ENCODE measurements around the gene RBBP8NL.
"Not testable (repeated sequence)": the region's sequence is repeated elsewhere in the genome, so short reads cannot be mapped to it uniquely, and the experiment has no call there.

RBBP8NL gene

GRCh38 chr20:62445553-62446340 lies 18.4 kb upstream of the RBBP8NL start:
- no peak for DNase-seq (ENCODE audit: low read depth in 3 of 3)

GRCh38 chr20:62444286-62444685 lies 16.9 kb upstream of the RBBP8NL start:
- DNase-seq (ENCODE audit: low read depth in 3 of 3): no peak

- DNase-seq (ENCODE audit: low read depth in 3 of 3): no peak
These were observed 14.7 kb upstream of the RBBP8NL start for GRCh38 chr20:62441987-62442539.

- DNase-seq (ENCODE audit: low read depth in 3 of 3): no peak
These were observed 11.9 kb upstream of the RBBP8NL start for GRCh38 chr20:62439218-62439617.

GRCh38 chr20:62437927-62438326 lies 10.6 kb upstream of the RBBP8NL start:
- no peak for DNase-seq (ENCODE audit: low read depth in 3 of 3)

- DNase-seq (ENCODE audit: low read depth in 3 of 3): no peak
These were observed 10.2 kb upstream of the RBBP8NL start for GRCh38 chr20:62437496-62437895.

GRCh38 chr20:62436692-62437091 lies 9.4 kb upstream of the RBBP8NL start:
- DNase-seq (ENCODE audit: low read depth in 3 of 3): no peak

GRCh38 chr20:62433658-62434497 lies 6.5 kb upstream of the RBBP8NL start:
- no peak for DNase-seq (ENCODE audit: low read depth in 3 of 3)

- no peak for DNase-seq (ENCODE audit: low read depth in 3 of 3)
These were observed 3.6 kb upstream of the RBBP8NL start for GRCh38 chr20:62430866-62431447.

GRCh38 chr20:62430311-62430853 lies 3.0 kb upstream of the RBBP8NL start:
- no peak for DNase-seq (ENCODE audit: low read depth in 3 of 3)

- no peak for DNase-seq (ENCODE audit: low read depth in 3 of 3)
These were observed 2.3 kb upstream of the RBBP8NL start for GRCh38 chr20:62429455-62430310.

- DNase-seq (ENCODE audit: low read depth in 3 of 3): no peak
These were observed 1.3 kb upstream of the RBBP8NL start for GRCh38 chr20:62428396-62429295.

- no peak for DNase-seq (ENCODE audit: low read depth in 3 of 3)
These were observed 648 bp upstream of the RBBP8NL start for GRCh38 chr20:62428002-62428372.

- DNase-seq (ENCODE audit: low read depth in 3 of 3): no peak
These were observed 624 bp downstream of the RBBP8NL start for GRCh38 chr20:62426699-62427131.

- DNase-seq (ENCODE audit: low read depth in 3 of 3): not testable (repeated sequence)
These were observed 1.3 kb downstream of the RBBP8NL start for GRCh38 chr20:62426059-62426348.

GRCh38 chr20:62425281-62426058 lies 1.9 kb downstream of the RBBP8NL start:
- no peak for DNase-seq (ENCODE audit: low read depth in 3 of 3)

GRCh38 chr20:62424249-62425107 lies 2.9 kb downstream of the RBBP8NL start:
- DNase-seq (ENCODE audit: low read depth in 3 of 3): no peak

GRCh38 chr20:62423326-62423706 lies 4.0 kb downstream of the RBBP8NL start:
- no peak for DNase-seq (ENCODE audit: low read depth in 3 of 3)
